NCI-H2227 (cell line): ENCODE measurements around the gene OR10K1.
"Not testable (repeated sequence)": the region's sequence is repeated elsewhere in the genome, so short reads cannot be mapped to it uniquely, and the experiment has no call there.

Source experiments
- DNase-seq: peaks from one replicate; lab custom pipeline; 2025; ENCODE audit not compliant: unreplicated experiment; lab: John Stamatoyannopoulos, UW

OR10K1 gene, protein sequence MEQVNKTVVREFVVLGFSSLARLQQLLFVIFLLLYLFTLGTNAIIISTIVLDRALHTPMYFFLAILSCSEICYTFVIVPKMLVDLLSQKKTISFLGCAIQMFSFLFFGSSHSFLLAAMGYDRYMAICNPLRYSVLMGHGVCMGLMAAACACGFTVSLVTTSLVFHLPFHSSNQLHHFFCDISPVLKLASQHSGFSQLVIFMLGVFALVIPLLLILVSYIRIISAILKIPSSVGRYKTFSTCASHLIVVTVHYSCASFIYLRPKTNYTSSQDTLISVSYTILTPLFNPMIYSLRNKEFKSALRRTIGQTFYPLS

DNA sequence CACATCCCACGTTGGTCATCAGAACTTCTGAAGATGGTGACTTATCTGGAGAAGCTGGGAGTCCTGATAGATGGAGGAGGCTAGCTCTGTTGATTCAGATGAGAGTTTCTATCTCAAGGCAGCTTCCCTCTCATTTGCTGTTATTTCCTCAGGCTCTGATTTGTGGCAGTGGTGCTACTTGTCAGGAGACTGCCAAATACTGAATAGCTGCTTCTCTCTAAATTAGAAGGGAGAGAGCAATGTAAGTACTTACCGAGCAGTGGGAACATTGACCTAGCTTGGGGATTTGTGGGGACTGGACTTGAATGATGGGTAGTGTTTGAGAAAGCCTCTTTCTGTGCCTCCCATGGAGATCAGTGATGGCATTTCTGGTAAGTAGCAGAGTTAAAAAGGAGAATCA lies at the start of gene OR10K1:
TSS of gene OR10K1 (plus strand) at position 301 of the 400 bp plus-strand sequence. CDS start 3,728 bp downstream, outside the sequence.
- no peak for DNase-seq

DNA sequence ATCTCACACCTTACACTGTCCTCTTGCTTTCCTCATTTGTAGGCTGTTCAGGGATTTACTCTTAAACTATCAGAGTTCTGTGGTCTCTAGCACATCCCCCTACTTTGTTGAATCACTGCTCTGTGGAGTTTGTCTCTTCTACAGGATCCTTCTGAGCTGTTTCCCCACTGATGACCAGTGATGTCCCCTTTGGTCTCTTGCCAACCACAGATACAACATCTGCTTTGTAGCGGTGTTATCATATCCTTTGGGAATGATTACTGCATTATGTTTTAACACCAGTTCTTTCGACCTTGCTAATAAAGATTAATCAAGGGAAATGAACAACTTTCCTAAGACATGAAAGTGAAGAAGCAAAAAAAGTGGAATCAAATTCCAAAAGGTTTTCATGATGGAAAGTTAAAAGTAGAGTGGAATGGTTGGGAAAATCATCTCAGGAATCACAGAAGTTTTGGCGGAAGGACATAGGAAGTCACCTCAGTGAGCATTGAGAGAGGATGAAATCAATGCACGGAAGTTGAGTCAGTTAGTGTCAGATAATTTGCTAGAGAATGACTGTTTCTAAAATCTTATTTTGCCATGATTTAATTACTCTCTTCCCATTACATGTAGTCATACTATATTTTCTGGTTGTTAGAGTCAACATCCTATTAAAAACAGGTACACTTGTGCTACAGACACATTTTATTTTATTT lies 46.8 kb upstream of the OR10K1 start:
- no peak for DNase-seq

DNA sequence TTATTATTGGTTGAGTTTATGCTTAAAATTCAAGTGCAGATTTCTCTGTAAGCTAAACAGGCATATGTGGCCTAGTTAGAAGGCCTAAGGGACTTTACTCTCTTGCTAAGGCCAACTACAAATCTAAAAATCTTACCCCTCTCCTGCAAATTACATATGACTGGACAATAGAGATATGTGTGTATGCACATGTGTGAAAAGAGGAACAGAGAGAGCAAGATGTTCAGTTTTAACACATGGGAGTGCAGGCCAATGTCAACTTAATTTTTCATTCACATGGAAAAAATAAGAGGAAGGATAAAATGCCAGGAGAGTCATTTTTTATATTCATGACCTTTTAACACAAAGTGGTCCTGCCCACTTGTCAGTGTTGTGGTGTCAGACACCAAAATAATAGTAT lies 44.0 kb upstream of the OR10K1 start:
- DNase-seq, result no peak

DNA sequence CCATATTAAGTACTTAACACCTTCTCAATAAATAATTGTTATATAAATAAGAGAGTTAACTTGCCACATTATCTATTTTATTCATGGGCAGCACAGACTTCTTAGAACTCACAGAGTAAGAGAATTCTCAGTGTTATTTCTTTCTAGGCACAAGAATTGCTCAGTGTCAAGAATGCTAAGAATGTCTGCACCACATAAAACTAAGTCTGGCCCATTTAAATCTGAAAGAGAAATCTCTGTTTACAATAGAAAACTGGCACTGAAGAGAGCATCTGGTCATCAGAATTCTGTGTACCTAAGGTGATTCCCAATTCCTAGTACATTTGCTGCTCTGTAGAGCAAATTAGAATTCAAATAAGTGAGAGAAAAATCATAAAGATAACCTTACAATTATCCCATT lies 39.4 kb upstream of the OR10K1 start:
- no peak for DNase-seq

DNA sequence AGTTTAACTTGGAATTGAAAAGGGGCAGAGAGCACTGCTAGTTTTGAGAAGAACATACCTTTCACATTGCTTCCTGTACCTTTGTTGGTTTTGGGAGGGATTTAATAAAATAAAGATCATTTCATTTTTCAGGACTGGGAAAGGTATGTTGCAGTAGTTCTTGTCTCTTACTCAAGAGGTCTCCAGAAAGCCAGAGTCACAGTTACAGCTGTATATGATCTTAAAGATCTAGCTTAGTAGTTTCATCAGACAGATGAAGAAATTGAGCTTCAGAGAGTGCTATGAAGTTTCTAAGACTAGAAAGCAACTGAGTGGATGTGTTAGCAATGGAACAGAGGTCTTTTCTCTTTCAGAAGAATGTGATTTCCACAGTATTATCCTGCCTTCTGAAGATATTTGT lies 36.6 kb upstream of the OR10K1 start:
- no peak for DNase-seq

DNA sequence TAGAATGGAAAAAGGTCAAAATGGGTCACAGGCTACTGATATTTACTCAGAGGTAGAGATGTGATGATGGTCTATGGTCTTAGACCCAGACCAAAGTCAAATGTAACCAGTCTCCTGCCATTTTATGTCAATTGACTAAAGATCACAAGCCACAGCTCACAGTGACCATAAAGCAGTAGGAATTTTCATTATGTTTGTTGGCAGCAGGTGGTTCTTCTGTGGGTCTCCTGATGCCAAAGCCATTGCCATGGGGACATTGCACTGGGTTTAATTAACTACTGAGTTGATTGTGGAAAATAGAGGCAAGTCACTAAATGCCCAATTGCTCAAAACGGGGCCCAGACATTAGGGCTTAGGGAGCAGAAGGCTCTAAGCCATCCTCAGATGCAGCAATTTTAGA lies 35.5 kb upstream of the OR10K1 start, which contains the start of gene OR10K2:
TSS of gene OR10K2 (minus strand) at position 101 of the 400 bp plus-strand sequence. CDS start 5,371 bp downstream, outside the sequence.
- no peak for DNase-seq

DNA sequence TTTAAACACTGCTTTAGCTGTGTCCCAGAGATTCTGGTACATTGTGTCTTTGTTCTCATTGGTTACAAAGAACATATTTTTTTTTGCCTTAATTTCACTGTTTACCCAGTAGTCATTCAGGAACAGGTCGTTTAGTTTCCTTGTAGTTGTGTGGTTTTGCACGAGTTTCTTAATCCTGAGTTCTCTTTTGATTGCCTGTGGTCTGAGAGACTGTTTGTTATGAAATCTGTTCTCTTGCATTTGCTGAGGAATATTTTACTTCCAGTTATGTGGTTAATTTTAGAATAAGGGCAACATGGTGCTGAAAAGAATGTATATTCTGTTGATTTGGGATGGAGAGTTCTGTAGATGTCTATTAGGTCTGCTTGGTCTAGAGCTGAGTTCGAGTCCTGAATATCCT lies 31.5 kb upstream of the OR10K1 start:
- not testable (repeated sequence) for DNase-seq

DNA sequence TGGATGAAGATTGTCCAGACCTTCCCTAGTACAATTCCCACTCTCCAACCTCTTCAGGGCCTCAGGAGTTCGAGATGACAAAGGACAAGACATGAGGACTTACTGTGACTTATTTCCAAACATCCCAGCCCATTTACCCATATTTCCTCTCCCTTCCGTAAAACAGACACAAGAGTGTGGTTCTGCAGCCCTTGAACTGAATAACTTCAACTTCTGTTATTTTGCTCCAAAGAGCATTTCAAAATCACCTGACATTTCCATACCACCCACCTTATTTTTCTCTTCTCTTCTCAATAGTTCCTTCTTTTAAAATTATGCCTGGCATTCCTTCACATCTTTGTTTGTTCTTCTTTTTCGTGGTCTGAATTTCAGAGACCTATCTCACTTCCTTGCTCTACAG lies 26.9 kb upstream of the OR10K1 start:
- DNase-seq, result no peak

DNA sequence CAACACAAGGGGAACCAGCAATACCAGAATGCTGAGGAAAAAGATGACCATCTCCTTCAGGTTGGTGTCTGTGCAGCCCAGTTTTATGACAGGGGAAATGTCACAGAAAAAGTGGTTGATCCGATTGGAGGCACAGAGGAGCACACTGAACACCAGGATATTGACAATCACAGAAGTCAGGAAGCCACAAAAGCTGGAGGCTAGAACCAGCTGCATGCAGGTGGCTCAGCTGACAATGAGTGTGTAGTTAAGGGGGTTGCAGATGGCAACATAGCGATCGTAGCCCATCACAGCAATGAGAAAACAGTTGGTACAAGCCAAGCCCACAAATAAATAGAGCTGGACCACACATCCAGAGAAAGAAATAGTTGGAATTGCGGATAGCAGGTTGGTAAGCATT lies 16.3 kb upstream of the OR10K1 start:
- DNase-seq, result no peak

DNA sequence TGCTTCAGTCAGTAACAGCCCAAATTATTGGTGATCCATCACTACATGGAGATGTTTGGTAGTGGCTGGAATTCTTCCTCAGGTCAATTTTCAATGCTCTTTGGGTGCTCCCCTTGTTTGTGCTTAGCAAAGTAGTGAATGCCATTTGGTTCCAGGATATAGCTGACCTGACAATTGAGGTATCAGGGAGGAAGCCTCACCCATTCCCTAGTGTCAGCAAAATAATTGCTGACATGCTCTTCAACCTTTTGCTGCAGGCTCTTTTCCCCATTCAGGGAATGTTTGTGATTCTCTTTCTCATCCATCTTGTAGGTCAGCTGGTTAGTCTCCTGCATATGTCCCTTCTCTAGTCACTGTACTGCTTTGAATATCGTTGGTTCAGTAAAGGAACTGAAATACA lies 7.1 kb upstream of the OR10K1 start:
- DNase-seq, result no peak

DNA sequence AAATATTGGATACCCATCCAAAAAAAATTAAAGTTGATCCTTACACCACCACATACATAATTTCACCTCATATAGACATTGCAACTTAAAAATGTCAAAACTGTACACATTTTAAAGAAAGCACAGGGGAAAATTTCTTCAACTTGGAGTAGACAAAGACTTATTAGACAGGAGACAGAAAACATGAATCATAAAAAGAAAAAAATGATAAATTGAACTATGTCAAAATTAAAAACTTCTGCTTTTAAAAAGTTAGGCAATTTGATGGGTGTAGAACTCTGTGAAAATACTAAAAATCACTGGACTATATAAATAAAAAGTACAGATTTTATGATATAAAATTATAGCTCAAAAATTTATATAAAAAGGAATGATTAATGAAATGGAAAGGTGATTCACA lies 4.4 kb upstream of the OR10K1 start:
- DNase-seq, result no peak

DNA sequence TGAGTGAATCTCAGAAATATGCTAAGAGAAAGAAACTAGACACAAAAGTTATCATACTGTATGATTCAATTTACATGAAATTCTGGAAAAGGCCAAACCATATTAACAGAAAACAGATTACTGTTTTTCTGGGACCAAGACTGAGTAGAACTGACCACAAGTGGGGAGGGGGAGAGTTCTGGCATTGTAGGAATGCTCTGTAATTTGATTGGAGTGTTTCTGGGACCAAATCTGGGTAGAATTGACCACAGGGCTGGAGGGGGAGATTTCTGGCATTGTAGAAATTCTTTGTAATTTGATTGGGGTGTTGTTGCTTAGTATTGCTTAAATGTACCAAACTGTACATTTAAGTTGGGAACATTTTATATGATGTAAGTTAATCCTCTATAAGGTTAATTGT lies 3.4 kb upstream of the OR10K1 start:
- DNase-seq, result no peak

DNA sequence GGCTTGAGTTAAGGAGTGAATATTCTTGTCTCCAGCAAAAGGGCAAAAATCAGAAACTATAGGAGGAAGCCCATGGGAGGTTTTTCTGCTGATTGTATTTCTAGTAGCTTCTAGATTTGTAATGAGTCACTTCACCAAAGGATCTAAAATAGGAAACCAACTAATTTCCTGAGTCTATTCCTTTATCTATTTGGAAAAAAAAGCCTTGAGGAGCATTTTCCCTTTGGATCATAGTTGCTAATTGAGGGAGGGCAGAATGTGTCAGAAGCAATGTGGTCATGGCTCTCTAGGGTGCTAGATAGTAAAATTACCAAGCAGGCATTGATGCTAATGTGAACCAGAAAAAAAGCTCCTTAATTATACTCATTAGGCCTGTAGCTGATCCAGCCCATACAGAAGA lies 10.3 kb downstream of the OR10K1 start, which contains the start of gene OR10R2:
TSS of gene OR10R2 (plus strand) at position 301 of the 400 bp plus-strand sequence. CDS start 106 bp downstream, outside the sequence.
- no peak for DNase-seq

DNA sequence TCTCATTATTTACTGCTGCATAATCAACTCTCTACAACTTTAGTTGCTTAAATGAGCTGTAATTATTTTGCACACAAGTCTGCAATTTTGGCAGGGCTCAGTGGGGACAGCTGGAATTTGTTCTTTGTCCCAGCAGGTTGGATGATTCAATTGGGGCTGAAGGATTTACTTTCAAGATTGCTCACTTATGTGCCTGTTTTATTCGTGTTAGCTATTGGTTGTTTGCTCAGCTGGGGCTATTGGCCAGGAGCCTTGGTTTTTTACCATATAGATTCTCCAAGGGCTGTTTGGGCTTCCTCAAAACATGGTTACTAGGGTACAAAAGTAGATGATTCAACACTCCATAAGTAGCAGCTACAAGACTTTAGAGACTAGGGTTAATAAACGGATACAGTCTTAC lies 23.8 kb downstream of the OR10K1 start:
- no peak for DNase-seq

DNA sequence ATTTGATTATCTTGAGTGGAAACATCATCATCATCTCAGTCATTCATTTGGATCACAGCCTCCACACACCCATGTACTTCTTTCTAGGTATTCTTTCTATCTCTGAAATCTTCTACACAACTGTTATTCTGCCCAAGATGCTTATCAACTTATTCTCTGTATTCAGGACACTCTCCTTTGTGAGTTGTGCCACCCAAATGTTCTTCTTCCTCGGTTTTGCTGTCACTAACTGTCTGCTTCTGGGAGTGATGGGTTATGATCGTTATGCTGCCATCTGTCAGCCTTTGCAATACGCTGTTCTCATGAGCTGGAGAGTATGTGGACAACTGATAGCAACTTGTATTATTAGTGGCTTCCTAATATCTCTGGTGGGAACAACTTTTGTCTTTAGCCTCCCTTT lies 29.7 kb downstream of the OR10K1 start:
- DNase-seq, result no peak

DNA sequence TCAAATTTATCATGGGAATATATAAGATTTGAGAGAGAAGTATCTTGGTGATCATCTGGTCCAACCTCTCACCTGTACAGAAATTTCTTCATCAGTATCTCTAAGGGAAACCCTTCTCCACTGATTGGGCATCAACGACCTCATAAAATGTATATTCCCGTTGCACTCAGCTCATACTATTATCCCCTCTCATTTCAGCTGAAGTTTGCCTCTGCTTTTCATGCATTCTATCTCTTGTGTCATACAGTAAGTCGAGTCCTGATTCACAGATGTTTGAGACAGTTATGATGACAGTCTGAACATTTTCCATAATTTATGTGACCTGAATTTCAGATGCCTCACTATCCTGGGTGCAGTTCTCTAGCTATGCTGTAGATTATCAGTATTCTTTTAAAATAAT lies 31.4 kb downstream of the OR10K1 start:
- DNase-seq, result no peak

DNA sequence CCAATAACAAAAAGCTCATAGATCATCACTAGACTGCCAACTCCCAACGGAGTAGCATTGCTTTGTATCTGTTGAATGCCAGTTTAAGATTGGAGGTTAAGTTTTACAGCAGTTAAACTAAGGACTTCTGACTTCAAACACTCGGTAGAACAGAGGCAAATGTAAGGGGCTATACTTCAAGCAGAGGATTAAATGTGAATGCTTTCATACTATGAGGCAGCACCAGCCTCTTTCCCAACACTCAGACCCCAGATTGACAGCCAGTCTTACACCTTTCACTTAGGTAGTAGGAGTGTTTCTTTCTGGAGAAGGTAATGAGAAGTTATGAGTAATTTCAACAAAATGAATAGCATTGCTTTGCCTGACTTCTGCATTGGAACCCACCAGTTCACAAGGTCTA lies 33.2 kb downstream of the OR10K1 start:
- no peak for DNase-seq

DNA sequence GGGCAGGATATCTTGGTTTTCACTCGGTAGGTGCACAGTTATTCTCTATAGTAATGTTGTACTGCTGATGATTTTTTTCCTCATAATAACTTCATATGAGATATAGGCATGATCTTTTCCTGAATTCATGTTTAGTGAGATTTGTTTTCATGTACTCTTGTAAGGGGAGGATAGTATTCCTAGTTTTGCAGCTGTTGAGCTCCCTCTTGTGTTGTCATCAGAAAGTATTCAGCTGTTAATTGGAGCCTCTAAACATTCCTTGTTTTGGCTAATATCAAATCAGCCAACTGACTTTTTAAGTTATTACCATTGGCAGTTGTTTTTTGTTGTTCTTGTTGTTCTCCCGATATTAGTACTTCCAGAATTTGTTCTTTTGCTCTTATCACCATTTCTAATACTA lies 34.7 kb downstream of the OR10K1 start:
- DNase-seq, result no peak

DNA sequence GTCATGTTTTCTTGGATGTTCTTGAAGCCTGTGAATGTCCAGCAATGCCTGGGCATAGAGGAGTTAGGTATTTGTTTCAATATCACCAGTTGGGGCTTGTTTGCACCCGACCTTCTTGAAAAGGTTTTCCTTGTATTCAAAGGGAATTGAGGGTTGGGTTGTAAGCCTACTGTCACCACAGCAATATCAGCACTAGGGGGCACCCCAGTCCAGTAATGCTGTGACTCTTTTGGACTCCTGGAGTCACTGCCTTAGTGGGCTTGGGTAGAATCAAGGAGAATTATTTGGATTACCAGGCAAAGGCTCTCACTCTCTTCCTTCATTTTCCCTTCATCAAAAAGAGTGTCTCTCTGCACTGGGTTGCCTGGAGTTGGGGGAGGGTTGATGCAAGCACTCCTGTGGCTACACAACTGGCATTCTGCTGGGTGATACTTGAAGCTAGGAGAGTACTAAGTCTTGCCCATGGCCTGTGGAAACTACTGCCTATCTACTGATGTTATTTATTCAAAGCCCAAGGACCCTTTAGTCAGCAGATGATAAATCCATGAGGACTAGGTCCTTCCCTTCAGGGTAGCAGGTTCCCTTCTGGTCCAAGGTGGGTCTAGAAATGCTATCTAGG lies 44.8 kb downstream of the OR10K1 start:
- no peak for DNase-seq

DNA sequence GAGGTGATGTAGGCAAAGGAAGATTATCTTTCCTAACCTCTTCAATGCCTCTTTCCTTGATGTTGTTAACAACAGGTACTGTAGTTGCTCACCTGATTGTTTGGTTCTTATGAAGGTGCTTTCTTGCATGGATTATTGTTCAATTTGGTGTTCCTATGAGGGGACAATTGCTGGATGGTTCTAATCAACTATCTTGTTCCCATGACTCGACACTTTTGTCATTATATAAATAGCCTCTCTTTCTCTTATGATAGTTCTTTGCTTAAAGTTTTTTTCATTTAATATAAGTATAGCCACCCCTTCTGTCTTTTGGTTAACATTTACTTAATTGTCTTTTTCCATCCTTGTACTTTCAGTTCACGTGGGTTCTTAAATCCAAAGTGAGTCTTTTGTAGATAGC lies 45.9 kb downstream of the OR10K1 start:
- DNase-seq, result no peak

DNA sequence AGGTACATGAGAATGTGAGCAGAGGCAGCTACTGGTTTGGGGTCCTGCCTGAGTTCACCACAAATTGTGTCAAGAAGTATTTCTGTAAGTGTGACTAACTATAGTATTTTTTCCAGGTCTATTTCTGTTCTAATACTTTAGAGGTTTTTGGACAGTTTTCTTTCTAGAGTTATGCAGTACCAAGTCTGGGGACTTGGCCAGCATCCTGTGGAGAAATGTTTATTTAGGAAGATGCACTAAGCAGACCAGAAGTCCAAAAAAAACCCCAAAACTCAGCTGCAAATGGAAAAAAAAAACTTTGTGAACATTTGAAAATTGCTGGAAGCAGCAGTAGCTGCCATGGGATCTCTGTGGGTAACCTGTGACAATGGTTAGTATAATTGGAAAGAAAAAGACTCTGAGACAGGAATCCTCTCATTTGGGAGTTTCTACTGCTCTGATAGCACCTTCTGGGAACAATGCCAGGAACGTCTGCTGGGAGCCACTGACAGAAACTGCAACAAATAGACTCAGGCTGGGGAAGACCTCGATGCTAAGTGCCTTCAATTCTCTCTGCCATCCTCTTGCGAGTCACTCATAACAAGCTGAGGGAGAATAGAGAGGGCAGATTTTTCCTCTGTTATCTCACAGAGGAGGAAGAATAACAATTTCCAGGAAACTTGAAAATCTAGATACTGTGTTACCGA lies 48.0 kb downstream of the OR10K1 start:
- no peak for DNase-seq
